CD4-positive, alpha-beta T cell treated with Interleukin-17A for 4 hours (primary cell): ENCODE results near the gene THYN1.
"Not testable (repeated sequence)": the region's sequence is repeated elsewhere in the genome, so short reads cannot be mapped to it uniquely, and the experiment has no call there.

Experiments used
- DNase-seq: peaks from one replicate; pipeline ENCODE4 v3.0.0-alpha.2; 2020; ENCODE audit warnings: mixed read lengths

Gene THYN1

GRCh38 chr11:134273317-134273712, 20.2 kb upstream of the THYN1 start:
- DNase-seq = no peak

DNA sequence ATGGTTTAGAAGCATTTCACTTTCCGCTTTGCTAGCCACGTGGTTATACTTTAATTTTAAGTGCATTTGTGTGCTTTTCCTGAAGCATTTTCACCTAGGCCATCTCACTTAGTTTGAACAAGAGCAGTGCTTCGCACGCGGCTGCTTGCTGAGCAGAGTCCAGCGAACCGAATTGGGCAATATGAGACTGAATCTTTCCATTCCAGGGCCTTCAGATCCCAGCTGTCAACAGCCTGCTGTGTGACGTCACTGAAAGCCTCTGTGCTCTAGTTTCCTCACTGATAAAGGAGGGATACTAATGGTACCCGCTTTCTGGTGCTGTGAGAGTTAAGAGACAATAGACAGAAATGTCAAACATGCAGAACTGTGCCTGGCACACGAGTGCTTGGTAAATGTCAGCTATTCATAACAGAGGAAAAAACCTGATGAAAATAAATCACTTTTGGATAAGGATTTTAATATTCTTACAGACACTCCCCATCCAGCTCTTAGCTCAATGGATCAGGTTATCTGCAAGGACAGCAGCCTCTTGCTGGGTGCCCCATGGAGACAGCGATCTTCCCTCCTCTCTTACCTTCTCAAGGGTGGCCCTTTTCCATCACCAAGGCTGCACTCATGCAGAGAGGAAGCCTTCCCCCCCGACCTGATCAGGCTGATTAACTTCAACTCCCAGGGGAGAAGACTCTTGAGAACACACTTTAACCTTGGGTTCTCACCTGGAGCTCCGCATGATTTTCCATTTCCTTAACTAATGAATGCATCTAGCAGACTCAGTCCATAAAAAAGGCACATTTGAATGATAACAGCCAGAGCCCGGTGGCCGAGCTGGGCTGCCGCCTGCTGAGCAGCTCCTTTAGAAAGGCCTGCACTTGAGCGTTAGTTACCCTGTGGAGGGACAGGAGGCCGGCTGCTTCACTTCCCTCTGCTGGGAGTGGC, 19.5 kb upstream of the THYN1 start:
- DNase-seq = no peak

DNA sequence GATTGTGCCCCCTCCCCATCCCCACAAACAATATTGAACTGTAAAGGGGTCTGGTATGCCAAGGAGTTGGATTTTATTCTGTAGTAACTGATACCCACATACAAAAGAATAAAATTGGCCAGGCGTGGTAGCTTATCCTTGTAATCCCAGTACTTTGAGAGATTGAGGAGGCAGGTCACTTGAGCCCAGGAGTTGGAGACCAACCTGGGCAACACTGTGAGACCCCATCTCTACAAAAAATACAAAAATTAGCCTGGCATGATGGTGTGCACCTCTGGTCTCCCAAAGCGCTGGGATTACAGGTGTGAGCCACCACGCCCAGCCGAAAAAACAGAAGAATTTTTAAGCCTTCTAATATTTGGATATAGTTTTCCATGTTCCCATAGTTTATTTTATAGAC, 18.8 kb upstream of the THYN1 start:
- no peak for DNase-seq

DNA sequence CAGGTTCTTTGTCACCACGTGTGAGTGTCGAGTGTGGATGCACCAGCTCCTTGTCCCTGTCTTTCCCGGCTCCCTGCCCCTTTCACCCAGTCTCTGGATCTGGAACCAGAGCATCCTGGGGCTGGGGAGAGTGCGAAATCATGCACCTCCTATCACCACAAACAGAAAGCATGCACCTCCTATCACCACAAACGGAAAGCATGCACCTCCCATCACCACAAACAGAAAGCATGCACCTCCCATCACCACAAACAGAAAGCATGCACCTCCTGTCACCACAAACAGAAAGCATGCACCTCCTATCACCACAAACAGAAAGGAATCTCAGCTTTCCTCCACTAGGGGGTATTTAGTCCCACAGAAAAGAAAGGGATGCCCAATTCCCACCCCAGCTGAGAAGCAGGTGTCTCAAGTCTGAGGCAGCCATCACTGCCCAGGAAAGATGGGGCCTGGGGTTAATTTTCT, 17.1 kb upstream of the THYN1 start:
- DNase-seq = peak; percentile 11

GRCh38 chr11:134267966-134268365, 14.8 kb upstream of the THYN1 start:
- DNase-seq = no peak

DNA sequence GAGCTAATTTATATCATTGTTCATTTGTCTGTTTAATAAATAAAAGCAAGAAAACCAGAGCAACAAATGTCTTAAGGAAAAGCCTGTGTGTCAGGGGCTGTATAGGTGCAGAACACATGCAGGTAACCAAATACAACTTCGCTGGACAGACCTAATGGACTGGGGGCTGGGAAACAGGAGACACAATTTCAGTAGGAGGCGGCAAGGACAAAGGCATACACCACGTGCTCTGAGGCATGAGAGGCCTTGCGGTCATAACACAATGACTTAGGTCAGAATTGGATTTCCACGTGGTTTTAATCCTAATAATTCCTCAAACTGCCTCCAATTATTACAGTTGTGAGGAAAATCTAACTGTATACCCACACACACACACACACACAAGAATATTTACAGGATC, 14.3 kb upstream of the THYN1 start:
- no peak for DNase-seq

GRCh38 chr11:134266841-134267251, 13.7 kb upstream of the THYN1 start:
- no peak for DNase-seq

DNA sequence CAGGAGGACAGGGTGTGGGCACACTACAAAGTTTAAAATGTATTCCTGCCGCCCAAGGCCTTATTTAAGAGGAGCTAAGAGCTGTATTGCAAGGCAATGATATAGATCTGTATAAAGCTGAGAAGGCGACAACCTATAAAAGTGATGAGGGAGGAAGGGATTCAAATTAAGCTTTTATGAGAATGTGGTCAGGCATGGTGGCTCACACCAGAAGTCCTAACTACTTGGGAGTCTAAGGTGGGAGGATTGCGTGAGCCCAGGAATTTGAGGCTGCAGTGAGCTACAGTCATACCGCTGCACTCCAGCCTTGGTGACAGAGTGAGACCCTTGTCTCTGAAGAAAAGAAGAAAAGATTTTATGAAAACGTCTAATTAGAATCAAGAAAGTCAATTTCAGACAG, 13.3 kb upstream of the THYN1 start:
- DNase-seq = no peak

- DNase-seq = no peak
Observed at GRCh38 chr11:134264966-134265764, 12.0 kb upstream of the THYN1 start.

DNA sequence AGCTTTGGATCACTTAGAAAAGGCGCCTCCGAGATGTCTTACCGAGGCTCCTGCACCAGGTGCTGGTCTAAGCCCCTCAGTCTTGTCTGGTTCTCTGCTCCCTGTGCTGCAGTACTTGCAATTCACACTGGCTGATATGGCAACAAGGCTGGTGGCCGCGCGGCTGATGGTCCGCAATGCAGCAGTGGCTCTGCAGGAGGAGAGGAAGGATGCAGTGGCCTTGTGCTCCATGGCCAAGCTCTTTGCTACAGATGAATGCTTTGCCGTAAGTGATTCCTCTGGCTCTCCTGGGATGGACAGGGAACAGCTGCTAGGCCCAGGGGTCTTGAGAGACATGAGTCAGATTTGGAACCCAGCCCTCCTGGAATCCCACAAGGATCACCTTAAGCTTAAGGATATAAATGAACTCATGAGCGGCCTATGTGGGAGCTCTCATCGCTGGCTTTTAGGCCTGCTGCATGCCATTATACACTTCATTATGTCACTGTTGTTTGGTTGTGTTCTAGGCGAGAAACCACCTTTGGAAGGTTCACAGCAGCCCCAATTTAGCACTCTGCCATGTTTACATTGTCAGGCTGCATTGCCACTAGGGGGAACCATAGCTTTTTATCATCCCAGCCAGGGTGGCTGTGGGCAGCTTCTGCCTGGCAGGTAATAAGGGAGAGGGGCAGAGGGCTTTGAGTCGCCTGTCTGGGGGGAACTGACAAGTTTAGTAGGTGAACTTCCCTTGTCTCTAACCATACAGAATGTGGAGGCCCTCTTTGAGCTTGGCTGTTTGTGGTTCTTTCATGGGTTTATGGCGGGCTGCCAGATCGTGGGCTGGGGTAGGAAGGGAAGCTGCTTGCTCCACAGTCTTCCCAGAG, 8.7 kb upstream of the THYN1 start:
- peak; percentile 55 for DNase-seq

DNA sequence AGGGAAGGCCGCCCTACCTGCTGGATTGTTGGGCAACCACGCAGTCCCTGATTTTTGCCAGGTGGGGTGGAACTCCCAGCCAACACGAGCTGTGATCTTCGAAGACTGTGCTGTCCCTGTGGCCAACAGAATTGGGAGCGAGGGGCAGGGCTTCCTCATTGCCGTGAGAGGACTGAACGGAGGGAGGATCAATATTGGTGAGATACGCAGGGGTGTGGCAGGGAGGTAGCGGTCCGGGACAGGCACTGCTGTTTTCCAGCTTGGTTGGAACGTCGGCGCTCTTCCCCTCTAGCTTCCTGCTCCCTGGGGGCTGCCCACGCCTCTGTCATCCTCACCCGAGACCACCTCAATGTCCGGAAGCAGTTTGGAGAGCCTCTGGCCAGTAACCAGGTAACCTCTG, 7.8 kb upstream of the THYN1 start:
- no peak for DNase-seq

GRCh38 chr11:134260503-134260902, 7.4 kb upstream of the THYN1 start:
- no peak for DNase-seq

DNA sequence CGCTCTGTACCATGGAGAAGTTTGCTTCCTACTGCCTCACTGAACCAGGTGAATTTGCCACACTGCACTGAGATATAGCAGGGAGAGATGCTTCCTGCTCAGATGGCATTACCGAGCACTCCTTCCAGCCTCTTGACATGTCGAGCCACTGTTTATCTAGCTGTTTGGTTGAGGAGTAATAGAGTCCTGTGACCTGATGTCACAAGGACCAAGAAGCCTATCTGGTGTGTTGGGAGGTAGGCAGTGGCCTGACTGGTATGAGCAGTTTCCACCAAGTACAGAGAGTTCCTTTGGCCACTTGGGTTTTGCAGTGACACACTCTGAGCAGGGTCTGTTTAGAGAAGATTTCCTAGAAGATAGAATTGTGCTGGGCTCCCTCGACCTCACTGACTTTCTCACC, 5.4 kb upstream of the THYN1 start:
- no peak for DNase-seq

- no peak for DNase-seq
Observed at GRCh38 chr11:134257101-134257500, 3.9 kb upstream of the THYN1 start.

DNA sequence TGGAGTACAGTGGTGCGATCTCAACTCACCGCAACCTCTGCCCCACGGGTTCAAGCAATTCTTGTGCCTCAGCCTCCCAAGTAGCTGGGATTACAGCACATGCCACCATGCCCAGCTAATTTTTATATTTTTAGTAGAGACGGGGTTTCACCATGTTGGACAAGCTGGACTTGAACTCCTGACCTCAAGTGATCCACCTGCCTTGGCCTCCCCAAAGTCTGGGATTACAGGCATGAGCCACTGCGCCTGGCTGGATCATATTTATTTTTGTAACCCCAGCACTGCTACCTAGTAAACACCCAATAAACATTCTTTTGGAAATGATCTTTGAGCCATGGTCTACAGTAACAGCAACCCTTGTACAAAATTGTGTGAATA, 2.0 kb upstream of the THYN1 start:
- not testable (repeated sequence) for DNase-seq

DNA sequence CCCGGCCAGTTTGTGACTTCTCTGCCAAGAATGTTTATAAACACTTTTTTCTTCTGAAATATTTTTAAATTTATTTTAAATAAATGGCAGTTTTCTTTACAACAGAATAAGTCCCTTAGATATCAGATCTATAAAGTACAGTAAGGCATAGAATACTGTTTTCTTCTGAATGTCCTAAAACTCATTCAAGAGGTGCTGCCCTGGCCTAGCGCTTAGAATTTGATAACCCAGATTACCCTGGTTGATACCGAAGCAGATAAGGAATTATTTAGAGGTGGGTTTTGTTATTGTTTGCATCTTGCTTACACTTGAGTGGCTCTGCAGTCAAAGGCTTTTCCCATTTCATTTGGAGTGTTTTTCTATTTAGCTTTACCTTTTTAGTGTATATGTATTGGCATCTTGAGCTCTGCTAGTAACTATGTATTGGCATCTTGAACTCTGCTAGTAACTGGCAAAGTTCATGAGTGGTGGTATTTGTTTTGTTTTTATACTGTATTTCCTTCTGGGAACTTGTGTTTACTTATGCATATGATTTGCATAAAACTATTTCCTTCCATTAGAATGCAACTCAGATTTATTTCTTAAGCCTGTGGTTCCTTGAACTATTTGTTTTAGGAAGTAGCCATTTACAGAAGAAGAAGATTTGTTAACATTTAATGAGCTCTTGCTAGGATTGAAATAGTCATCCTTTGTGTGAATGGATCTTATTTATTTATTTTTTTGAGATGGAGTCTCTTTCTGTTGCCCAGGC, 1.5 kb upstream of the THYN1 start:
- DNase-seq = no peak

DNA sequence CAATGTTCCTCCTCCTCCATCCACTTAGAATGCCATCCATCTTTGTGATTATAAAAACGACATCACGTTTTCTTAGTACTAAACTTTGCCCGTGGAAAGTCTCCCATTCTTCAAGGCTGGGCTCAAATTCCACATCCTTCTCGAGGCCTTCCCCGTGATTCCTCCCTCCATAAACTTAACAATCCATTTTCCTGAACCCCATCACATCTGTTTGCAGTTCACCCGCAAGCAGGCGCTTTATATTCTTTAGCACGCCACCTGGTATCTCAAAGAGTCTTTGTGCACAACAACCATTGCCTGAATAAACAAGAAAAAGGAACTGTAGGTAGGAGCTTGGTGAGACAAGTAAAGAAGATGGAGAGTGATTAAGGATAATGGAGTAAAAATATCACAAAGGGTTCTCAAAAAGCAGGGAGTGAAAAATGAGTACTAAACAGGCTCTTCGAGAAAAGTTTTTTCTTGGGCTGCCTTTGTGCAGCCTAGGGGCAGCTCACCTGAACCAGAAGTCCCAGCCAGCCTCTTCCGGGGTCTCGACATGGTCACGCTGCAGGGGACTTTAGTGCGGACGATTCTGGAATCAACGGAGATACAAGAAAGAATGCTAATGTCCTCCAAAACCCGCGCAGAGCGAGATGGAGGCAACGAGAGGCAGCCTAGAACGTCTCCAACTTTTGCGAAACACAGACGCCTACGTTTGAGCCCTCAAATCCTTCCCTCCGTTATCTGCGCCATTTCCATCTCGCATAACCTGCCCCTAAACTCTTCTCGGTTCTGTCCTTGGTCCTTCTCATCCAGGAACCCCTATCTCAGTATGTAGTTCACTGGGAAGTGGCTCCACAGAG, 585 bp downstream of the THYN1 start:
- peak; percentile 25 for DNase-seq

DNA sequence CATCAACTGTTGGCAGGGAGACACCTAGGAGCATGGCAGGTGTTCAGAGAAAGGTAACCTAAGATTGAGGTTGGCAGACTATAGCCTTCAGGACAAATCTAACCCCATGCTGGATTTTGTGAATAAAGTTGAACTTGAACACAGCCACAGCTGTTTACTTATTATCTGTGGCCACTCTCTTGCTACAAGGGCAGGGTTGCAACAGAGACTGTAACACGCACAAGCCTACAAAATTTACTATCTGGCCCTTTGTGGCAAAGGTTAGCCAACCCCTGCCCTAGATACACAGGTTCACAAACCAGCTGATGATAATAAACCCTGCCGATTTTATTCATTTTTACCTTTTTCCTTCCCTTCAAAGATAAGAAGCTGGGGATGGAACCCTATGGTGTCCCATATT, 2.5 kb downstream of the THYN1 start:
- no peak for DNase-seq

GRCh38 chr11:134250246-134250645, 2.9 kb downstream of the THYN1 start:
- DNase-seq = no peak

DNA sequence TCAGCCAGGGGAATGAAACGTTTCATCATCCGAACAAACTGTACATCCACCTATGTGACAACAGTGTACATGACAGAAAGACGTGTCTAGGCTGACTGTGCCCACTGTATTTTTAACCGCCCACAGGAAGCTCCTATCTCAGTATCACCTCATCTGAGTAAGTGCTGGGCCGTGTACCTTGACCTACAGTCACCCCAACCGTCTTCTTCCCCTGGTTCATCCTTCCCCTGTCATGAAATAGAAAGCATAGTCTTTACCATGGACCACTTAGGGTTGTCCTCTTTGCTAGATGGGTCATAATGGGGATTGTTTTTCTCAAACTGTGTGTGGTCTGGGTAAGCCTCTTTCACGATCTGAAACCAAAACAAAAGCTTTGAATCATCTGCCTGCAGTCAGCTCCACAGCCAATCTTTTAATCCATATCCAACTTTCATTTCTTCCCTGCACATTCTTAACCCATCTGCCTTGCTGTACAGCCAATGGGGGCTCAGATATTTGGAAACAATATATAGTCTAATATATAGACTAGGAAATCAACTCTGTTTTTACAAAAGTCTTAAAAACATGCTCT, 4.2 kb downstream of the THYN1 start:
- no peak for DNase-seq

- DNase-seq = no peak
Observed at GRCh38 chr11:134246678-134247077, 6.5 kb downstream of the THYN1 start.
